A549 (cell line): ENCODE measurements around the gene IP6K3.

ENCODE experiments used
- CBX2 ChIP-seq: fragments of 200-600 bp; sonication (generic); IDR thresholded peaks from 2 replicates; pipeline ENCODE4 v1.6.1; 2016; ENCODE audit warnings: low read depth, mild to moderate bottlenecking, borderline replicate concordance
- CTCF ChIP-seq: fragments of >200 bp; sonication (Bioruptor Twin); formaldehyde crosslinking; IDR thresholded peaks from 3 replicates; pipeline ENCODE4 v1.5.1; 2016
- KDM1A ChIP-seq: fragments of 200-600 bp; sonication (generic); IDR thresholded peaks from 2 replicates; pipeline ENCODE4 v1.6.1; 2016; ENCODE audit warnings: low read depth, mild to moderate bottlenecking
- PHF8 ChIP-seq: fragments of 200-600 bp; sonication (generic); IDR thresholded peaks from 2 replicates; pipeline ENCODE4 v1.6.1; 2016; ENCODE audit warnings: low read depth, mild to moderate bottlenecking, antibody characterized with exemption, moderate library complexity, borderline replicate concordance
- POLR2A ChIP-seq: IDR thresholded peaks from 2 replicates; pipeline ENCODE4 v1.6.1; 2012; ENCODE audit warnings: mild to moderate bottlenecking, low read length
- POLR2AphosphoS2 ChIP-seq: conservative IDR thresholded peaks from 2 replicates; pipeline ENCODE4 v1.6.1; 2012; ENCODE audit warnings: low read length, improper control_type of control experiment, inconsistent platforms
- REST ChIP-seq: fragments of 200-600 bp; sonication (generic); IDR thresholded peaks from 2 replicates; pipeline ENCODE4 v1.6.1; 2016; ENCODE audit warnings: antibody characterized with exemption, mild to moderate bottlenecking, moderate library complexity
- RNF2 ChIP-seq: fragments of 200-600 bp; sonication (generic); IDR thresholded peaks from 2 replicates; pipeline ENCODE4 v1.6.1; 2016; ENCODE audit warnings: low read depth, mild to moderate bottlenecking, antibody characterized with exemption, moderate library complexity, borderline replicate concordance
- USF2 ChIP-seq: fragments of 450-650 bp; IDR thresholded peaks from 2 replicates; pipeline ENCODE4 v1.6.1; 2014; ENCODE audit warnings: antibody characterized with exemption

GRCh38 chr6:33699739-33700138 is 47.0 kb downstream of the IP6K3 start:
- TF ChIP-seq POLR2AphosphoS2 (no peak), CBX2 (no peak), PHF8 (no peak), CTCF (no peak), RNF2 (no peak), POLR2A (no peak), KDM1A (no peak), REST (no peak), USF2 (no peak)
